ENCODE data around the gene TENT4B.

- no peak for TF ChIP-seq CTCF (conservative IDR thresholded peaks at IDR 0.05 in 1 of 2, IDR thresholded peaks at IDR 0.05 in 1 of 2; ENCODE audit: low read depth in 1 of 2, low read length in 2 of 2)
- TF ChIP-seq EZH2 (IDR thresholded peaks at IDR 0.05; ENCODE audit: low read length, missing control alignments) = no peak
These were observed 49.3 kb upstream of the TENT4B start for GRCh38 chr16:50103764-50104163.
